Measurements from ENCODE around the gene NFYC.

The NFYC gene

GRCh38 chr1:40798366-40799281 lies 107.1 kb downstream of the NFYC start:
- DNase-seq = no peak

GRCh38 chr1:40799351-40799867 lies 107.9 kb downstream of the NFYC start:
- DNase-seq = peak; percentile 74

DNA sequence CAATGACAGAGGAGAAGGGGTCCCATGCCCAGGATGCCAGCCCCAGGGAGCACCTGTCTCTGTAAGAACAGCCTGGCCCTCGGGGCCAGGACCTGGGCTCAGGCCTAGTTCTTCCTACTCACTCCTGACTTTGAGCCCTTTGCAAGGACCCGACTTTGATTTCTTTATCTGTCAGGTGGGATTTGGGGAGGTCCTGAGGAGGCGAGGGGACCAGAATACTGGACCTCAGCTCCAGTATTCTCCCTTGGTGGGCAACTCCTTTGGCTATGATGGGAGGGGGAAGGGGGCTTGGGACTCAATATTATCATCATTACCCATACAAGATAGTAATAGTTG lies 110.2 kb downstream of the NFYC start:
- no peak for DNase-seq

DNA sequence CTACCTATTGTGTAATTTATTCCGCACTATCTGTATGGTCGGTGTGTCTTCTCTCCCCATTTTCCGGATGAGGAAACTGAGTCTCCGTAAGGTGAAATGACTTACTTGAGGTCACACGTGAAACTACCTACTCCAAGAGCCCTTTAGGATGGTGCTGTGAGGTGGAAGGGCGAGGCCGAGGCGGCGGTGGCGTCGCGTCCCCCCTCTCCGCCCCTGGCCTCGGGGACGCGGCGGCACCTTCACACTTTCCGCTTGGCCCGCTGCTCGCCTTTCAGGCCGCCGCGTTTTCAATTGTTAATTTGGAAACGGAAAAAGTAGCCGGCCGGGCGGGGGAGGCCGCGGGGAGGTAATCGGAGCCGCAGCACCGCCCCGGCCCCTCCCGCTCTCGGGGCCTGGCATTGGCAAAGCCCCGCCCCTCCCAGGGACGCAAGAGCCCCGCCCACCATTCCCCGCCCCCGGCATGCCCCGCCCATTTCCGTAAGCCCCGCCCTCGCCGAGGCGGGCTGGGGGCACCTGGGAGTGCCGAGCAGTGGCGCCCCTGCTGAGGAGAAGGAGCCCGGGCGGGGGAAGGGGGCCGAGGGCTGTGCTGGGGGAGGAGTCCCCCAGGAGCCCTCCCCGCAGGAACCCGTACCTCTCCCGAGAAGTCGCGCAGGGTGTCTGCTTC lies 110.7 kb downstream of the NFYC start:
- peak; percentile 86 for DNase-seq

DNA sequence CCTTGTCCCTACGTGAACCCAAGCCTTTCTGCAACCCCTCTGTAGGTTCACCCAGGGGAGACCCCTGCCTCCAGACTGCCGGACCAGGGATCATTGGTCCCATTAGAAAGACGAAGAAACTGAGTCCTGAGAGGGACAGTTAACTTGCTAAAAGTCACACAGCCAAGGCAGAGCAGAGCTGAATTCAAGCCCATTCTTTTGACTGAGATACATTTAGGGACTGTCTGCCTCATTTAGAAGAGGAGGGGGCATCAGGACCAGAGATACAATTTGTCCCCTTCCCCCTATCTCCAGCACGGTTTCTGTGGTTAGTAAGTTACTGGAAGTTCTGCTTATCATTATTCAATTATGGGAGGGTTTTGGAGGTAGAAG lies 111.2 kb downstream of the NFYC start:
- no peak for DNase-seq

- no peak for DNase-seq
Observed at GRCh38 chr1:40803447-40803846, 111.9 kb downstream of the NFYC start.

GRCh38 chr1:40803902-40804301 lies 112.4 kb downstream of the NFYC start:
- DNase-seq = no peak

- DNase-seq = no peak
Observed at GRCh38 chr1:40806240-40806639, 114.7 kb downstream of the NFYC start.

- peak; percentile 77 for DNase-seq
Observed at GRCh38 chr1:40806731-40807695, 115.5 kb downstream of the NFYC start.

- no peak for DNase-seq
Observed at GRCh38 chr1:40808002-40808401, 116.5 kb downstream of the NFYC start.

DNA sequence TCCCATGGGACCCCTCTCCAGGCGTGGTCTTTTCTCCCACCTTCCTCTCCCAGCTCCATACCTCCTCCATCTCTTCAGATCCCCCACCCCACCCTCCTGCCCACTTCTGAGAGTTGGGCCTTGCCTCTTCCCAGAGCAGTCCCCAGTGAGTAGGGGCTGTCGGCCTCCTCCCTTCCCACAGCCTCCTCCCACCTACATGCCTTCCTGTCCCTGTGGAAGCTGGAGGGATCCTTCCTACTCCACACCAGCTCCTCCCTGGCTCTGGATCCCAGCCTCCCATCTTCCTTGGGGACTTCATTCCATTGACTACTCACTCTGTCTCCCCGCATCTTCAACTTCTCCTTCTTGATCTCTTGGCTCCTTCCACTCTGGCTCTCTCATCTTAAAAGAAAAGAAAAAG lies 116.9 kb downstream of the NFYC start:
- DNase-seq = no peak

- no peak for DNase-seq
Observed at GRCh38 chr1:40808909-40809308, 117.4 kb downstream of the NFYC start.

DNA sequence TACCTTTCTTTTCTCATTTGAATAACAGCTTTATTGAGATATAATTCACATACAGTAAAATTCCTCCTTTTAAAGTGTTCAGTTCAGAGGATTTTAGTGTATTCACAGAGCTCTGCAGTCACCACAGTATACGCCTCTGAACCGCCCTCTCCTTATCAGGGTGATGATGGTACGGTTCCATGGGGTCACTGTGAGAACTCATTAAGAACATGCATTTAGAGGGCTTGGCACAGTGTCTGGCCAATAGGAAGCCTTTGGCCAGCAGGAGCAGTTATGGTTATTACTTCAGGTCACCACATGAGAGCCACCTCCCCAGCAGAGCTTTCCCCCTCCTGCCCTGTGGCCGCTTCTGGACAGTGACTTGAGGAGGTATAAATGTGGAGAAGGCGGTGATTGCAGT lies 119.4 kb downstream of the NFYC start:
- no peak for DNase-seq

DNA sequence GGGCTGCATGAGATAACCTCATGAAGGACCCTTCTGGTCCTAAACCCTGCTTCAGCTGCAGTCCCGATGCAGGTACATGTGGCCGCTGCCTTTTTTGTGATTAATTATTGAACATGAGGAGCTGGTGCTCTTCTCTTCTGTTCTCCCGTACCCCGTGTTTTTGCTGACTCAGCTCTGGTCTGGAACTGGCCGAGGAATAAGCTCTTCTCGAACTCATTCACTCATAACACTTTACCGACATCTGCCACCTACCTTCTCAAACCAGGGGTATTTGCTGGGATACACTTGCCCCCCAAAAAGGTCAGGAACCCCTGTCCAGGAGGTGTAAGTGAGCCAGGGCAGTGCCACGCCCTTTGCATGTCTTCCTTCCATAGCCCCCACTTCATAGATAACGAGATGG lies 123.9 kb downstream of the NFYC start:
- no peak for DNase-seq

- no peak for DNase-seq
Observed at GRCh38 chr1:40817791-40818263, 126.3 kb downstream of the NFYC start.

DNA sequence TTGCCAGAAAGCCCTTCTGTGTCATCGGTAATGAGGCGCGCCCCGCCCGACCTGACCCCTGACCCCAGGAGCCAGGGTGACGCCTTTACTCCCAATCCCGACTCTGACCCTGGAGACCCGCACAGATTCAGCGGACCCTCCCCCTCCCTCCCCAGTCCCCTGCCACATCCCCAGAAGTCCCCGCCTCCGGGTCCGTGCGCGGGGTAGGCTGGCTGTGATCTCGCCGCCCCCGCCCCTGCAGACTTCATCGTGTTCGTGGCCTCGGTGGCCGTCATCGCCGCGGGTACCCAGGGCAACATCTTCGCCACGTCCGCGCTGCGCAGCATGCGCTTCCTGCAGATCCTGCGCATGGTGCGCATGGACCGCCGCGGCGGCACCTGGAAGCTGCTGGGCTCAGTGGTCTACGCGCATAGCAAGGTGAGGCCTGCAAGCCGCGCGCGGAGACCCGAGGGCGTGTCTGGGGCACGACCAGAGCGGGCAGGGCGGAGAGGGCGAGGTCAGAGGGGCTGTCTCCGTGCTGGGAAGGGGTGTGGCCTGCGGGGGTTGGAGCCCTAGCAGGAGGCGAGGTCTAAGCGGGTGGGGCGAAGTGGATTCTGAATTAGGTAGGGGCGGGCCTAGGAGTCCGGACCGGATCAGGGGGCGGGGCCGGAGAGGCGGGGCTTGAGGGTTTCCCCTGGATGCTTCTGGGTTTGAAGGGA lies 126.9 kb downstream of the NFYC start:
- peak; percentile 63 for DNase-seq

DNA sequence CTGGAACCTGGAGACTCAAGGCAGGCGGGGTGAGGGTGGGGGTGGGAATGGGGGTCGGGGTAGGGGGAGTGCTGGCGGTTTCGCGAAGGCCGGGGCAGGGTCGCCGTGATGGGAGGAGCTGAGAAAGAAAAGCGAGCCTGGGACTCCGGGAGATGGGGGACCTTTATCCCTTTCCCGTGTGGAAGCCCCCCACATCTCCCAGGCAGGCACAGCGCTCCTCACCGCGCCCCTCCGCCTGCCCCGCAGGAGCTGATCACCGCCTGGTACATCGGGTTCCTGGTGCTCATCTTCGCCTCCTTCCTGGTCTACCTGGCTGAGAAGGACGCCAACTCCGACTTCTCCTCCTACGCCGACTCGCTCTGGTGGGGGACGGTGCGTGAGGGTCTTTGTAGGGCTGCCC lies 127.6 kb downstream of the NFYC start:
- DNase-seq = no peak

DNA sequence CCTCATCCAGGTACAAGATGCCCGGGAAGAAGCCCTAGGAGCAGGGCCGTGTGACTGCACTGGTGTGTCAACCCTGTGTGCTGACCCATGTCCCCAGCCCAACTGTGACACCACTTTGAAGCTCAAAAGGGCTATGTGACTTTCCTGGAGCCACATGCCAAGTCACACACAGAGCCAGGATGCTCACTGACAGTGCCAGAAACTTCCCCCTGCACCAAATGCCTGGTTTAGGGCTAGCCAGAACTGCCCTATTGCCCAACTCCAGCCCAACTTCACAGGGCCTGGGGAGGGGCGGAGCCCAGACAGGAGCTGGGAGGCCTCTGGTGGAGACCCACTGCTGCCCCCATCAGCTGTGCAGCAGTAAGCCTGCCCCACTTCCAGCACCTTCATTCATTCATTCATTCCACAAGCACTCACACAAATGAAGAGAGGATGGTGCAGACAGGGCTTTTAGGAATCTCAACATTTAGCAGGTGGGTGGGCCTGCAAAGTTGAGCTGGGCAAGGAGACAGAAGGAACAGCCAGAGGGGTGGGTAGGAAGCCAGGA lies 128.8 kb downstream of the NFYC start:
- DNase-seq = no peak
